ENCODE results near the gene PTTG1. TPM values are rescaled to one million over a fixed set of nuclear protein-coding genes. Genes with fewer than 3 reads are reported as not detected.

Gene PTTG1
- total RNA-seq, 1 donor = 158 TPM

DNA sequence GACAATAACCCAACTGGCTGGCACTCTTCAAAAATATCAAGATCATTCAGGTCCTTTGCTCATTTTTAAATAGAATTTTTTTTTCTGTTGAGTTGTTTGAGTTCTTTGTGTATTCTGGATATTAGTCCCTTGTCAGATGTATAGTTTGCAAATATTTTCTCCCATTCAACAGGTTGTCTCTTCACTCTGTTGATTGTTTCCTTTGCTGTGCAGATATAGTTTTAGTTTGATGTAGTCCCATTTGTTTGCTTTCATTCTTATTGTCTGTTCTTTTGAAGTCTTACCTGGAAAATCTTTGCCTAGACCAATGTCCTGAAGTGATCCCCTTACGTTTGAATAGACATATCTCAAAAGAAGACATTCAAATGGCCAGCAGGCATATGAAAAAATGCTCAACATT, 22.8 kb downstream of the PTTG1 start:
- no peak overlapping the region for H3K4me3 ChIP-seq (ENCODE audit: low read depth, low read length)
- no peak for DNase-seq (ENCODE audit: low read depth)
- TF ChIP-seq CTCF (IDR thresholded peaks at IDR 0.05; ENCODE audit: insufficient read depth, low read depth, low read length) = no peak

- no peak for DNase-seq (ENCODE audit: low read depth)
- no peak for TF ChIP-seq CTCF (IDR thresholded peaks at IDR 0.05; ENCODE audit: insufficient read depth, low read depth, low read length)
- no peak overlapping the region for H3K4me3 ChIP-seq (ENCODE audit: low read depth, low read length)
Measured at GRCh38 chr5:160445132-160445531, 23.5 kb downstream of the PTTG1 start.

DNA sequence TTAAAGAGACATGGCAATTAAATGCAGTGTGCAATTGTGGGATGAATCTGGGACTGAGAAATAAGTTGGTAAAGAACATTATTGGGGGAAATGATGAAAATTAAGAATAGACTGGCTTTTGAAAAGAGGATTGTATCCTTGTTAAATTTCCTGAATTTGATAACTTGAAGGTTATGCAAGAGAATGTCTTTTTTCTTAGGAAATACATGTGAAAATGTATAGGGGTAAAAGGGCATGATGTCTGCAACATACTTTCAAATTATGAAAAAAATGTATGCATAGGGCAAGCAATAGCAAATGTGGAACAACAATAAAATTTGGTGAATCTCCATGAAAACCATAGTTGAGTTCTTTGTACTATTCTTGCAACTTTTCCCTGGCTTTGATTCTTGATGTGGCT, 24.1 kb downstream of the PTTG1 start:
- H3K4me3 ChIP-seq (ENCODE audit: low read depth, low read length) = no peak overlapping the region
- TF ChIP-seq CTCF (IDR thresholded peaks at IDR 0.05; ENCODE audit: insufficient read depth, low read depth, low read length) = no peak
- DNase-seq (ENCODE audit: low read depth) = no peak

GRCh38 chr5:160448886-160449285, 27.2 kb downstream of the PTTG1 start:
- DNase-seq (ENCODE audit: low read depth) = no peak
- TF ChIP-seq CTCF (IDR thresholded peaks at IDR 0.05; ENCODE audit: insufficient read depth, low read depth, low read length) = no peak
- H3K4me3 ChIP-seq (ENCODE audit: low read depth, low read length) = no peak overlapping the region

DNA sequence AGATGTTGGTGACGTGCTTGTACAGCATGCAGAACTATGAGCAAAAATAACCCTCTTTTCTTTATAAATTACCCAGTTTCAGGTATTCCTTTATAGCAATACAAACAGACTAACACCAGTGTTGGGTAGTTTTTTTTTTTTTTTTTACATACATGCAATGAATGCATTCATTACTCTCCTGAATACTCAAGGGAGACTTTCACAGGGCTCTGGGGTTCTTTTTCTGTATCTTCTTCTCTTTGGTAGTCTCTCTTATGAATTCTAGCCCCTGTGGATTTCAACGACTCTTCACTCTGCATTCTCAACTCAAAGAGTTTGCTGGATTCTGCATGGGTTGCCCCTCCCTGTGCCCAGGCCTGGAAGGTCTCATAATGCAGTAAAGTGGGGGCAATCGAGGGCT, 27.8 kb downstream of the PTTG1 start:
- TF ChIP-seq CTCF (IDR thresholded peaks at IDR 0.05; ENCODE audit: insufficient read depth, low read depth, low read length) = no peak
- DNase-seq (ENCODE audit: low read depth) = no peak
- no peak overlapping the region for H3K4me3 ChIP-seq (ENCODE audit: low read depth, low read length)

DNA sequence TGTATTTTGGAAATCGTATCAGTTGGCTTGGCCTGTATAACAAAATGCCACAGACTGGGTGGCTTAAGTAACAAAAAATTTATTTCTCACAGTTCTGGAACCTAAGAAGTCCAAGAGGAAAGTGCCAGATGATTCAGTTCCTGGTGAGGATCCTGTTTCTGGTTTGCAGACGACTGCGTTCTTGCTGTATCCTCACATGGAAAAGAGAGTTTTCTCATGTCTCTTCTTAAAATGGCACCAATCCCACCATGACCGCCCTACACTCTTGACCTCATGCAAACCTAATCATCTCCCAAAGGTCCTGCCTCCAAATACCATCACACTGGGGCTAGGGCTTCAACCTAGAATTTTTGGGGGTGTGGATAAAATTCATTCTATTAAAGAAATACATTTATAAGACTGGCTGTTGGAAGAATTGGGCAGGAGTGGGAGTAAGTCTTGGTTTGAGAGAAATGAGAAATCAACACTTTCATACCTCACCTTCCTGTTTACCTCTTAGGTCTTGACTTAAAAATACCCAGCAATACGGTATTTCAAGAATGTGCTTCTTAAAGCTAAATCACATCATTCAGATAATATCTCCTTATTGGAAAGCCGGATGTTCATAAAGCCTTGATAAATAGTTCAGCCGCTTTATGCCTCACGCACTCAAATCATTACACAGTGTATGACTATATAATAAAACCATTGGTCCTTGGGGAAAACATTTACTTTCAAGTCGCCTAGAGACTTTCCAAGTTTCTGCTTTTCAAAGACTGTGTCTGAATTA, 28.7 kb downstream of the PTTG1 start:
- no peak for DNase-seq (ENCODE audit: low read depth)
- no peak overlapping the region for H3K4me3 ChIP-seq (ENCODE audit: low read depth, low read length)
- TF ChIP-seq CTCF (IDR thresholded peaks at IDR 0.05; ENCODE audit: insufficient read depth, low read depth, low read length) = no peak

DNA sequence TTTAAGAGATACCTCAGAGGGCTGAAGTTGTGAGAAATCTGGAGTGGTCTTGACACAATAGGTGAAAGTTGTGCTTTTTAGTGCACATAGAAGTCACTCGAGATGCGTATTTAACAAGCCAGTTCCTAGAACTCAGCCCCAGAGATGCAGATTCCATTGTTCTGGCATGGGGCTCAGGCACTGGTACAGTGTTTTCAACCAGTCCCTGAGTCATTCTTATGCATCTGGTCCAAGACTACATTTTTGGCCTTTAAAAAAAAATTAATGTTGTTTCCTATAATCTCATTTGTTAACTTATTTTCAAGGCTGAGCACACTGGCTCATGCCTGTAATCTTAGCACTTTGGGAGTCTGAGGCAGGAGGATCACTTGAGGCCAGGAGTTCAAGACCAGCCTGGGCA, 29.6 kb downstream of the PTTG1 start:
- no peak overlapping the region for H3K4me3 ChIP-seq (ENCODE audit: low read depth, low read length)
- no peak for TF ChIP-seq CTCF (IDR thresholded peaks at IDR 0.05; ENCODE audit: insufficient read depth, low read depth, low read length)
- no peak for DNase-seq (ENCODE audit: low read depth)

All from fibroblast of villous mesenchyme (primary cell).